IMR-90 (cell line): ENCODE measurements around the gene GK. TPM values are rescaled to one million over a fixed set of nuclear protein-coding genes. Genes with fewer than 3 reads are reported as not detected.

ENCODE experiments used
- ATAC-seq: fragments of 200-7000 bp; cut with Tn5 transposase; 2 replicates; pipeline ENCODE4 v1.9.1; 2020; ENCODE audit warnings: low read depth, mild to moderate bottlenecking, moderate library complexity
- BruUV-seq: library from RNA; stranded (reverse); fragments of 400-500 nt; replicated peaks from 2 replicates; lab custom pipeline; 2021; lab: Mats Ljungman, UMichigan
- CTCF ChIA-PET: fragments of 300-600 bp; formaldehyde crosslinking; extraction: SDS; loops from one replicate; lab custom pipeline; 2021; ENCODE audit warnings: antibody characterized with exemption; lab: Yijun Ruan, JAX
- POLR2A ChIA-PET: fragments of 300-600 bp; sonication (Branson Sonifier 250); formaldehyde crosslinking; loops from one replicate; lab custom pipeline; 2022; ENCODE audit warnings: antibody characterized with exemption; ENCODE audit not compliant: unreplicated experiment; lab: Charles Lee
- DNase-seq: peaks from one replicate; pipeline ENCODE4 v3.0.0; 2013
- H2AFZ ChIP-seq: replicated peaks from 2 replicates; pipeline ENCODE3; 2013; ENCODE audit warnings: low read length, mild to moderate bottlenecking; ENCODE audit not compliant: poor library complexity
- H2AK5ac ChIP-seq: 2 replicates; pipeline ENCODE4 v1.6.1; 2013; ENCODE audit warnings: low read depth, low read length, inconsistent platforms
- H2AK9ac ChIP-seq: replicated peaks from 2 replicates; pipeline ENCODE3; 2013; ENCODE audit warnings: mild to moderate bottlenecking, low read depth, low read length, moderate library complexity; ENCODE audit not compliant: poor library complexity
- H2BK120ac ChIP-seq: 2 replicates; pipeline ENCODE4 v1.6.1; 2013; ENCODE audit warnings: low read depth, low read length, inconsistent platforms
- H2BK15ac ChIP-seq: 3 replicates; pipeline ENCODE4 v1.6.1; 2013; ENCODE audit warnings: low read depth, low read length, inconsistent platforms
- H2BK20ac ChIP-seq: 2 replicates; pipeline ENCODE4 v1.6.1; 2013; ENCODE audit warnings: low read depth, mild to moderate bottlenecking, inconsistent platforms, low read length, moderate library complexity
- H2BK5ac ChIP-seq: 2 replicates; pipeline ENCODE4 v1.6.1; 2013; ENCODE audit warnings: mild to moderate bottlenecking, low read depth, low read length, inconsistent platforms; ENCODE audit not compliant: poor library complexity, severe bottlenecking
- H3K14ac ChIP-seq: replicated peaks from 2 replicates; pipeline ENCODE4 v1.6.1; 2013; ENCODE audit warnings: low read depth, low read length, inconsistent platforms
- H3K18ac ChIP-seq: 2 replicates; pipeline ENCODE4 v1.6.1; 2013; ENCODE audit warnings: low read depth, low read length, control low read depth
- H3K23ac ChIP-seq: 2 replicates; pipeline ENCODE4 v1.6.1; 2013; ENCODE audit warnings: low read depth, low read length, inconsistent platforms
- H3K27ac ChIP-seq: 2 replicates; pipeline ENCODE4 v1.5.1; 2013; ENCODE audit warnings: mild to moderate bottlenecking, control low read depth, low read length; ENCODE audit not compliant: insufficient read depth
- H3K27me3 ChIP-seq: 2 replicates; pipeline ENCODE4 v1.6.1; 2013; ENCODE audit warnings: low read length; ENCODE audit not compliant: control insufficient read depth, insufficient read depth
- H3K36me3 ChIP-seq: 2 replicates; pipeline ENCODE4 v1.6.1; 2013; ENCODE audit warnings: low read length, mixed read lengths; ENCODE audit not compliant: control insufficient read depth, insufficient read depth
- H3K4ac ChIP-seq: 2 replicates; pipeline ENCODE4 v1.6.1; 2013; ENCODE audit warnings: low read depth, low read length, inconsistent platforms
- H3K4me1 ChIP-seq: 2 replicates; pipeline ENCODE4 v1.6.1; 2013; ENCODE audit warnings: low read length, mixed read lengths; ENCODE audit not compliant: control insufficient read depth, insufficient read depth
- H3K4me2 ChIP-seq: 2 replicates; pipeline ENCODE4 v1.6.1; 2013; ENCODE audit warnings: low read depth, mild to moderate bottlenecking, control low read depth, low read length, moderate library complexity
- H3K4me3 ChIP-seq: 2 replicates; pipeline ENCODE4 v1.5.1; 2013; ENCODE audit warnings: low read depth, mild to moderate bottlenecking, control low read depth, low read length, moderate library complexity; ENCODE audit not compliant: insufficient read depth
- H3K56ac ChIP-seq: 2 replicates; pipeline ENCODE4 v1.6.1; 2013; ENCODE audit warnings: low read length, inconsistent platforms; ENCODE audit not compliant: insufficient read depth; ENCODE audit errors: extremely low read depth
- H3K79me1 ChIP-seq, 2 experiments: 2 replicates each; pipeline ENCODE4 v1.6.1; 2013; ENCODE audit warnings: low read length in 2 of 2, inconsistent platforms in 1 of 2, low read depth in 1 of 2
- H3K9ac ChIP-seq: 2 replicates; pipeline ENCODE4 v1.6.1; 2013; ENCODE audit warnings: low read depth, low read length, control low read depth
- H3K9me1 ChIP-seq: 2 replicates; pipeline ENCODE4 v1.6.1; 2013; ENCODE audit warnings: low read length, inconsistent platforms; ENCODE audit not compliant: insufficient read depth
- H3K9me3 ChIP-seq: 2 replicates; pipeline ENCODE4 v1.6.1; 2013; ENCODE audit warnings: low read length; ENCODE audit not compliant: control insufficient read depth, insufficient read depth
- H4K20me1 ChIP-seq: 2 replicates; pipeline ENCODE4 v1.6.1; 2013; ENCODE audit warnings: low read length, inconsistent platforms; ENCODE audit not compliant: insufficient read depth
- H4K5ac ChIP-seq: 2 replicates; pipeline ENCODE4 v1.6.1; 2013; ENCODE audit warnings: mild to moderate bottlenecking, low read depth, low read length, control low read depth
- H4K8ac ChIP-seq, 2 experiments: 2 replicates each; pipeline ENCODE4 v1.6.1; 2013; ENCODE audit warnings: low read depth in 2 of 2, low read length in 2 of 2, control low read depth in 1 of 2, inconsistent platforms in 1 of 2
- H4K91ac ChIP-seq: 2 replicates; pipeline ENCODE4 v1.6.1; 2013; ENCODE audit warnings: low read depth, low read length, inconsistent platforms; ENCODE audit not compliant: insufficient read depth
- BHLHE40 ChIP-seq: fragments of 150-350 bp; IDR thresholded peaks from 2 replicates; pipeline ENCODE4 v1.6.1; 2016; ENCODE audit warnings: mild to moderate bottlenecking, low read depth, low read length
- CEBPB ChIP-seq: IDR thresholded peaks from 2 replicates; pipeline ENCODE4 v1.6.1; 2012; ENCODE audit warnings: low read depth, low read length, improper control_type of control experiment
- CHD1 ChIP-seq: IDR thresholded peaks from 2 replicates; pipeline ENCODE4 v1.6.1; 2012; ENCODE audit warnings: low read depth, low read length, improper control_type of control experiment
- CTCF ChIP-seq: conservative IDR thresholded peaks from 2 replicates; pipeline ENCODE4 v1.5.1; 2012; ENCODE audit warnings: mild to moderate bottlenecking, low read depth, low read length, improper control_type of control experiment
- ELK1 ChIP-seq: fragments of 150-350 bp; IDR thresholded peaks from 2 replicates; pipeline ENCODE4 v1.6.1; 2016; ENCODE audit warnings: low read depth, mild to moderate bottlenecking, low read length, moderate library complexity, borderline replicate concordance
- FOS ChIP-seq: fragments of 150-350 bp; IDR thresholded peaks from 2 replicates; pipeline ENCODE4 v1.6.1; 2016; ENCODE audit warnings: low read depth, low read length
- MAFK ChIP-seq: IDR thresholded peaks from 2 replicates; pipeline ENCODE4 v1.6.1; 2012; ENCODE audit warnings: low read depth, low read length, improper control_type of control experiment
- MAZ ChIP-seq: IDR thresholded peaks from 2 replicates; pipeline ENCODE4 v1.6.1; 2012; ENCODE audit warnings: low read depth, mild to moderate bottlenecking, low read length, improper control_type of control experiment, moderate library complexity, borderline replicate concordance
- MXI1 ChIP-seq: IDR thresholded peaks from 2 replicates; pipeline ENCODE4 v1.6.1; 2012; ENCODE audit warnings: low read depth, mild to moderate bottlenecking, low read length, moderate library complexity, borderline replicate concordance
- NFE2L2 ChIP-seq: fragments of 150-350 bp; IDR thresholded peaks from 2 replicates; pipeline ENCODE4 v1.6.1; 2016; ENCODE audit warnings: low read depth, mild to moderate bottlenecking, low read length
- POLR2A ChIP-seq: IDR thresholded peaks from 2 replicates; pipeline ENCODE4 v1.6.1; 2012; ENCODE audit warnings: mild to moderate bottlenecking, low read depth, low read length
- RAD21 ChIP-seq: IDR thresholded peaks from 2 replicates; pipeline ENCODE4 v1.6.1; 2012; ENCODE audit warnings: low read length, improper control_type of control experiment
- RCOR1 ChIP-seq: IDR thresholded peaks from 2 replicates; pipeline ENCODE4 v1.6.1; 2012; ENCODE audit warnings: mild to moderate bottlenecking, low read length, improper control_type of control experiment; ENCODE audit not compliant: insufficient replicate concordance
- RFX5 ChIP-seq: IDR thresholded peaks from 2 replicates; pipeline ENCODE4 v1.8.0; 2012; ENCODE audit warnings: low read depth, mild to moderate bottlenecking, low read length, moderate library complexity
- SMC3 ChIP-seq: fragments of 150-350 bp; IDR thresholded peaks from 2 replicates; pipeline ENCODE4 v1.6.1; 2016; ENCODE audit warnings: low read depth, mild to moderate bottlenecking, antibody characterized with exemption, low read length, moderate library complexity
- USF2 ChIP-seq: fragments of 150-350 bp; IDR thresholded peaks from 2 replicates; pipeline ENCODE4 v1.6.1; 2017; ENCODE audit warnings: mild to moderate bottlenecking, antibody characterized with exemption, low read length, low read depth
- WGBS, 2 experiments: methylation state at CpG; one replicate each; pipeline versions ENCODE4 v1.1.5 to v1.1.7; 2013; ENCODE audit warnings: missing lambda C conversion rate in 2 of 2; ENCODE audit not compliant: insufficient read length in 1 of 2; ENCODE audit errors: extremely low coverage in 2 of 2; 5-methylcytosine and 5-hydroxymethylcytosine counted together
- dilution Hi-C: fragments of 300-500 bp; cut with HindIII; formaldehyde crosslinking; loops from one replicate; pipeline ENCODE4 v1.14.3; 2018; ENCODE audit warnings: low sequenced_read_pairs; ENCODE audit not compliant: unreplicated experiment
- in situ Hi-C: fragments of 300-500 bp; cut with MboI; formaldehyde crosslinking; loops from 3 replicates; pipeline ENCODE4 v1.14.3; 2019; ENCODE audit warnings: low sequenced_read_pairs, inconsistent platforms, mixed read lengths
- intact Hi-C: fragments of 100-400 bp; cut with micrococcal nuclease; formaldehyde crosslinking; loops from 2 replicates; pipeline ENCODE4 v1.10.0; 2022
- polyA plus RNA-seq, 3 experiments: library from polyadenylated mRNA; depleted of rRNA; stranded (reverse); fragments of >200 nt; gene quantifications; 2 replicates each; pipeline ENCODE4 v1.2.3, GENCODE V29; 2012; ENCODE audit warnings: low replicate concordance in 1 of 3
- total RNA-seq: library from RNA; depleted of rRNA; stranded (reverse); fragments of >200 nt; gene quantifications from 2 replicates; pipeline ENCODE4 v1.2.3, GENCODE V29; 2012

GK gene
- total and polyA plus RNA-seq, 2 of the 4 experiments (the other 2 are of a cell fraction): 7.6 to 9.3 TPM

GRCh38 chrX:30649859-30650258, 3.4 kb upstream of the GK start:
- intact Hi-C loops (loop anchor here (10.0 kb wide), 1 partner anchor 75 kb away; the partner anchor contains the start of gene TASL), dilution Hi-C loops (no loop called here), in situ Hi-C loops (no loop called here)
- no CpG with 5 or more reads among the region's 2 CpGs for WGBS, 2 experiments
- no peak overlapping the region for H3K14ac ChIP-seq
- H3K9ac ChIP-seq: no peak overlapping the region
- H4K5ac ChIP-seq: no peak overlapping the region
- BruUV-seq: no TSS peak
- no peak overlapping the region for H3K4me2 ChIP-seq
- DNase-seq: peak; percentile 42
- no peak overlapping the region for H4K8ac ChIP-seq
- H3K27ac ChIP-seq: no peak overlapping the region
- H3K9me3 ChIP-seq: no peaks in the 10 kb centered on the region
- POLR2A ChIA-PET: no interaction called here
- H4K20me1 ChIP-seq: no peaks in the 10 kb centered on the region
- no peak overlapping the region for H3K23ac ChIP-seq
- H2BK5ac ChIP-seq: no peak overlapping the region
- H2AFZ ChIP-seq: peak overlapping the region; percentile 43
- ATAC-seq: no peak
- H3K79me1 ChIP-seq: peaks cover 0 to 7% of the 10 kb centered on the region in 2 experiments; a peak in 1 of 4 replicates
- no peak overlapping the region for H3K18ac ChIP-seq
- no peaks in the 10 kb centered on the region; the same call in 1 of the 2 replicates for H3K9me1 ChIP-seq
- no peak overlapping the region for H2BK15ac ChIP-seq
- no peak overlapping the region for H2AK9ac ChIP-seq
- H3K56ac ChIP-seq: no peak overlapping the region
- no peaks in the 10 kb centered on the region; the same call in 1 of the 2 replicates for H3K4me1 ChIP-seq
- H3K4ac ChIP-seq: peak overlapping the region; percentile 22; the same call in 1 of the 2 replicates
- H2BK120ac ChIP-seq: no peak overlapping the region
- CTCF ChIA-PET: no interaction called here
- H2AK5ac ChIP-seq: no peak overlapping the region; the same call in 1 of the 2 replicates
- TF ChIP-seq MAFK: no peak
- TF ChIP-seq POLR2A: no peak
- no peak for TF ChIP-seq FOS
- TF ChIP-seq NFE2L2: no peak
- TF ChIP-seq MXI1: no peak
- no peak for TF ChIP-seq ELK1
- TF ChIP-seq CTCF: no peak
- TF ChIP-seq USF2: no peak
- no peak for TF ChIP-seq RCOR1
- no peak for TF ChIP-seq CHD1
- no peak for TF ChIP-seq RFX5
- TF ChIP-seq BHLHE40: no peak
- no peak for TF ChIP-seq CEBPB
- no peak for TF ChIP-seq RAD21
- TF ChIP-seq SMC3: no peak
- no peak for TF ChIP-seq MAZ
- no peak overlapping the region for H3K4me3 ChIP-seq
- no peaks in the 10 kb centered on the region for H3K27me3 ChIP-seq
- H3K36me3 ChIP-seq: no peaks in the 10 kb centered on the region
- no peak overlapping the region for H2BK20ac ChIP-seq
- no peak overlapping the region for H4K91ac ChIP-seq
